Activated T-helper 1 cell treated with Interleukin-2 at 50 U/mL for 16 hours (primary cell): ENCODE measurements around the gene FKBP2.
"Not testable (repeated sequence)": the region's sequence is repeated elsewhere in the genome, so short reads cannot be mapped to it uniquely, and the experiment has no call there.

ENCODE experiments used
- DNase-seq: peaks from one replicate; pipeline ENCODE4 v3.0.0-alpha.2; 2020; ENCODE audit warnings: low read depth

The FKBP2 gene

DNA sequence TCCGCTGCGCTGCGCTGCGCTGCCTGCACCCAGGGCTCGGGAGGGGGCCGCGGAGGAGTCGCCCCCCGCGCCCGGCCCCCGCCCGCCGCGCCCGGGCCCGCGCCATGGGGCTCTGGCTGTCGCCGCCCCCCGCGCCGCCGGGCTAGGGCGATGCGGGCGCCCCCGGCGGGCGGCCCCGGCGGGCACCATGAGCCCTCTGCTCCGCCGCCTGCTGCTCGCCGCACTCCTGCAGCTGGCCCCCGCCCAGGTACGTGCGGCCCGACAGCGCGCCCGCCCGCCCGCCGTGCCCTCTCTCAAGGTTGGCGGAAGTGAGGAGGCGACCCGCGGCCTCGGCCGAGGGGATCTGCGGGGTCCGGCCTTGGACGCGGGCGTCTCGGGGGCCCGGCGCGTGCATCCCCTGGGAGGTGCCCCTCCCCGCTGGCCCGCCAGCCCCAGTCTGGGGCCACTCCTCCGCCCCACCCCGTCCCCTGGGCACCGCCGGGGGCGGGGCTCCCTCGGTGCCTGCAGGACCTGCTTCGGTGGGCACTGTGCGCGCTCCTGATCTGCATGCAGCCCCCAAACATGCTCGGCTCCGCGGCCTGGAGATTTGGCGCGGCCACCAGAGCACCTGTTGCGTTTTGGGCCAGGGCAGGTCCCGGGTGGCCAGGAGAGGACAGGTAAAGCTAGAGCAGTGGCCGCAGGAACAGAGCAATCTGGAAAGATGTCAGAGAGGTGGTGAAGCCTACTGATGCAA is 6.1 kb upstream of the FKBP2 start:
- DNase-seq = no peak

- no peak for DNase-seq
Observed at GRCh38 chr11:64235437-64236161, 5.3 kb upstream of the FKBP2 start.

GRCh38 chr11:64237484-64237951 is 3.4 kb upstream of the FKBP2 start:
- no peak for DNase-seq

GRCh38 chr11:64238076-64238475 is 2.8 kb upstream of the FKBP2 start:
- no peak for DNase-seq

- DNase-seq = no peak
Observed at GRCh38 chr11:64238999-64239398, 1.9 kb upstream of the FKBP2 start.

- DNase-seq = no peak
Observed at GRCh38 chr11:64239662-64240434, 1.0 kb upstream of the FKBP2 start.

- peak; percentile 100 for DNase-seq
Observed at GRCh38 chr11:64241241-64241490, 271 bp downstream of the FKBP2 start.

DNA sequence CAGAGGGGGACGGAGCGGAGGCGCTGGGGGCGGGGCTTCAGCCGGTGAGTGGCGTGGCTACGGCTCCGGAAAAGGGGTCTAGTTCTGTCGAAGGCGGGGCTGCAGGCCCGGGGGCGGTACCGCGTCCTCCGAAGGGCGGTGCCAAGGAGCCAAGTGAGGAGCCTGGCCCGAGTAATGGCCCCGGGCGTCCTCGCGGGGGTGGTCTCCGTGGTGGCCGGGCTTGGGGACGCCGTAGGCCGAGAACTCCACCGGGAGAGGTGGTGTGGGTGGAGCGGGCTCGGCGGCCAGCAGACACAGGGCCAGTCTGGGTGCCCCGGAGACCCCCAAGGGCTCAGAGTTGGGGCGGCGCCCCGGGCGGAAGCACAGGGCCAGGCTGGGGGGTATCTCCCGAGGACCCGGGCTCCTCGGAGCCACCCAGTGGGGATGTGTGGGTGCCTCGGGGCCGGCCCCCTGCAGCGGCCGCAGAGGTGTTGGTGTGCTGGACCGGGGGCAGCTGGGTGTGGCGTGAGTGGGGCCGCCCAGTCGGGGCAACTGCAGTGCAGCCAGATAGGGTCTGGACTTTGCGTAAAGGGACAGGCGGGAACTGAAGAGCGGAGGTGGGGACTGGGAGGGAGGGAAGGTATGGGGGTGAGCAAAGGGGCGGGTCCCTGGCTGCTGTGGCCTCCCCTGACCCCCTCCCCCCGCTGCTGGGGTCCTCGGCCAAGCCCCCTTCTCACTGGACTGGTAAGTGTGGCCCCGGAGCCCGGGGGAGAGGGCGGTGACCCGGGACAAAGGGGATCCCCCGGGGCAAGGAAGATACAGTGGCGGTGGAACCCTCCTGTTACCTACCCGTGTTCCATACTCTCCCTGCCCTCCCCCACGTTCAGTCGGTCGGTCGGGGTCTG is 838 bp downstream of the FKBP2 start:
- no peak for DNase-seq

DNA sequence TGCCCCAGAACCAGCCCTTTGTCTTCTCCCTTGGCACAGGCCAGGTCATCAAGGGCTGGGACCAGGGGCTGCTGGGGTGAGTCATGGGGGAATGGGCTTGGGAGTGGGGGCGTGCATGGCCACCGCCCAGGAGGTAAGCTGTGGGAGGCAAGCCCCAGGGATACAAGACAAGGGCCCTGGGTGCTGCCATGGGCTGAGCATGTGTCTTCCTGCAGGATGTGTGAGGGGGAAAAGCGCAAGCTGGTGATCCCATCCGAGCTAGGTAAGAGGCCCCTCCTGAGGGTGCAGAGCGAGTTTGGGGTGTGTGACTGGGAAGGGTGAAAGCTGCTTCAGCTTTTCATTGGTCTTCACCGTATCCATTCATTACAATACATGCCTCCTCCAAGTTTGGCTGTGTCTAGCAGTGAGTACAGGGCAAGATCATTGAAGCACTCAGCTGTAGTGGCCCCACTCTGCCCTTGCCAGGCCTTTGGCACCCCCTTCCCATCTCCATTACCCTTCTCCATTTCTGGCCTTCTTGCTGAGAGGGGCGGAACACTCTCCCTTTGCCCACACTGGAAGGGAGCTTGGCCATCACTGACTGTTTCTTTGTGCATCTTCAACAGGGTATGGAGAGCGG is 2.5 kb downstream of the FKBP2 start:
- DNase-seq = no peak

DNA sequence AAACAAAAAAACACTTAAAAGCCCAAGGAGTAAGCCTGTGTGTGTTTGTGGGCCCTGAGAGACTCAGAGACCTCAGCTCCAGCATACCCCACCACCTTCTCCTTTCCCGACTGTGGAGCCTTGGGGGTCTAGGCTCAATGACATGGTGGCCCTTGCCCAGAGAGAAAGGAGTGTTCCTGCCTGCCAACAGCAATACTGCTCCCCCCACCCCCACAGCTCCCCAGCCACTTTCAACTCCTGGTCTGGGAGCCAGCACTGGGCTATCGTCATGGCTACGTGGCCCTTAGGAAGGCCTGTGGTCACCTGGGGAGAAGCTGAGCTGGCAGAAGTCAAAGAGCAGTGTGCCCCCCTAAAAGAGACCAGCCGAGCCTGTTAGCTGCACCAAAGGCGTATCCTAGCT is 3.2 kb downstream of the FKBP2 start:
- no peak for DNase-seq

GRCh38 chr11:64244966-64245365 is 4.1 kb downstream of the FKBP2 start:
- DNase-seq = no peak

DNA sequence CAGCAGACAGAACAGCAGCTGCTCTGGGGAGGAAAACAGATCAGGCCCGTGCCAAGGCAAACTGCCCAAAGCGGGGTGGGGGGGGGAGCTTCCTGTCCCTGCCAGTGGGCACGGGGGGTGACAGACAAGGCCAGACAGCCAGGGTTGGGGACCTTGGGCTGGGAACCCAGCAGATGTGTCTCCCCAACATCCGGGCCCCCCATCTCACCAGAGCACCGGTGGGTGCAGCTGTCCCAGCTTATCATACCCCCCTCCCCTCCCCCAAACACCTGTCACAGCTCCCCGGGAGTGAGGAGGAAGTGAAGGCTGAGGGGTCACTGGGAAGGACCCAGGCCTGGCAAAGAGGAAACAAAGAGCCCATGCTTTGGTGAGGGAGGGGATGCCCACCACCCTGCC is 4.5 kb downstream of the FKBP2 start:
- no peak for DNase-seq

GRCh38 chr11:64245797-64246620 is 5.1 kb downstream of the FKBP2 start:
- peak; percentile 57 for DNase-seq

DNA sequence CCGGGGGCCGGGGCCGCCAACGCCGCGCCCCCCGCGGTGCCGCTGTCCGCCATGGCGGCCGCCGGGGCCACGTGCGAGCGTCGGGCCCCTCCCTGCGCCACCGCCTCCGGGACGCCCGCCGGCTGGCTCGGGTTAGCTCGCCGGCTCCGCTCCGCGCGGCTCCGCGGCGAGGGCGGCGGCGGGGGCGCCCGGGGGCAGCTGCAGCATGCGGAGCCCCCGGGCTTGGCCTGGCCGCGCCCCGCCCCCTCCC is 5.7 kb downstream of the FKBP2 start:
- not testable (repeated sequence) for DNase-seq

GRCh38 chr11:64246871-64247728 is 6.2 kb downstream of the FKBP2 start, which contains the start of gene PPP1R14B:
Gene PPP1R14B, minus strand, starts transcription at chr11:64246943. Its CDS starts 270 bp downstream, at chr11:64246673.
- peak; percentile 68 for DNase-seq

DNA sequence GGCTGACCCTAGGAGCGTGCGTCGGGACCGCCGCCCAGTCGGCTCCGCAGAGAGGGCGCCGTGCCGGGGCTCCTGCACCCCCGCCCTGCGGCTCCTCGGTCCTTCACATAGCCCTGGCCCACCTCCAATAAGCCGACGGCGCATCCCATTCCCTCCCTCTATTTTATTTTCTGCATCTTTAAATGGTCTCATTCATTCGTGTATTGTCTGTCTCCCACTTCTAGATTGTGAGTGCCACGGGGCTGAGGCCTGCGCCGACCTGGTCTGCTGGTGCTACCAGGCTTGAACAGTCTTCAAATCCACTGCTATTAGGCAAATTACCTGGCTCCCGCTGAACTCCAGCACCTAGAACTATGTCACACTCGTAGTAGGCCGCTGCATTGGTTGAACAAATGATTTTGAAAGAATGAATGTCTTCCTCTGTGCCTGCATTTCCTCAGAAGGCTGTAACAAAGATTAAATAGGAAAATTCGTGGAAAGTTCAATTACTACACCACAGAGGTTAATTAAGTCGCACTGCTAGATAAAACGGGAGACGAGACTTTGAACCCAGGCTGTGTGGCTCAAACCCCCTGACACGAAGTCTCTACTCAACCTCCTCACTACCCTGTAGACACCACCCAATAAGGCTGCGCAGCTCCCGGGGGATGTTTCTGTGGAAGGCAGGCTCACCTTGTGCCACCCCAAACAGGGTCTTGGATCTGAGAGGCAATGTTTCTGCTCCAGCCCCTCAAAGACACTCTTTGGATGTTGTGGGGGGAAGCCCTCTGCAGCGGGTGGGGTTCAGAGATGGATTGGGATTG is 7.0 kb downstream of the FKBP2 start:
- DNase-seq = no peak

GRCh38 chr11:64248578-64248977 is 7.7 kb downstream of the FKBP2 start:
- DNase-seq = no peak

DNA sequence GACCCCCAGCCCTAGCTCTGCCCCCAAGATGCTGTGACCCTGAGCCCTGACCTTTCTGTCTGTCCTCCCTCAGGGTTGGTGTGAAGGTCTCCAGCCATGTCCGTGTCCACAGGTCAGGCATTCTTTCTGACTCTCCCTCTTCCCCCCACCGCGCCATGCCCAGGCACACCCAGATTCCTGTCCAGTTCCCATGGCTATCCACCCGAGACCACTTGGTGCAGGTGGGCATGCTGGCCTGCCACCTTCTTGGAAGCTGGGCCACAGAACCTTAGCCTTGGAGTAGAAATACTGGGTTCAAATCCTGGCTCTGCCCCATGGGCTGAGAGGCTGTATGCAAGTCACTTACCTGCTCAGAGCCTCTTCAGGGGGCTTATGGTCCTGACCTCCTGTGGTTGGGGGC is 8.1 kb downstream of the FKBP2 start:
- DNase-seq = no peak
